Hematopoietic multipotent progenitor cell treated with erythropoietin and hydrocortisone succinate and interleukin-3 and kit ligand, for 6 days (in vitro differentiated cells): ENCODE data around the gene RPE65.
"Not testable (repeated sequence)": the region's sequence is repeated elsewhere in the genome, so short reads cannot be mapped to it uniquely, and the experiment has no call there.

Source experiments
- DNase-seq: peaks from one replicate; pipeline ENCODE4 v3.0.0-alpha.2; 2015

Gene RPE65

GRCh38 chr1:68449901-68450300 lies at the start of gene RPE65:
Gene RPE65 (minus strand): TSS chr1:68449954. CDS start chr1:68449905, 49 bp downstream.
- DNase-seq = no peak

- DNase-seq = no peak
Observed at GRCh38 chr1:68497358-68497698, 47.6 kb upstream of the RPE65 start.

- DNase-seq = peak; percentile 97
Observed at GRCh38 chr1:68496680-68497357, 47.1 kb upstream of the RPE65 start, which contains the start of gene DEPDC1. Gene DEPDC1 (minus strand): TSS chr1:68497082. CDS start chr1:68496999, 83 bp downstream.

- peak; percentile 62 for DNase-seq
Observed at GRCh38 chr1:68495968-68496679, 46.4 kb upstream of the RPE65 start.

GRCh38 chr1:68495532-68495931 lies 45.8 kb upstream of the RPE65 start:
- DNase-seq = peak; percentile 37

GRCh38 chr1:68493193-68493592 lies 43.4 kb upstream of the RPE65 start:
- DNase-seq = no peak

GRCh38 chr1:68492255-68492654 lies 42.5 kb upstream of the RPE65 start:
- DNase-seq = not testable (repeated sequence)

GRCh38 chr1:68490046-68490651 lies 40.4 kb upstream of the RPE65 start:
- no peak for DNase-seq

- no peak for DNase-seq
Observed at GRCh38 chr1:68485431-68486022, 35.8 kb upstream of the RPE65 start.

GRCh38 chr1:68484618-68485017 lies 34.9 kb upstream of the RPE65 start:
- no peak for DNase-seq

- DNase-seq = no peak
Observed at GRCh38 chr1:68481041-68481440, 31.3 kb upstream of the RPE65 start.

- DNase-seq = no peak
Observed at GRCh38 chr1:68479501-68479900, 29.7 kb upstream of the RPE65 start.

- no peak for DNase-seq
Observed at GRCh38 chr1:68478662-68479061, 28.9 kb upstream of the RPE65 start.

- DNase-seq = not testable (repeated sequence)
Observed at GRCh38 chr1:68476626-68477025, 26.9 kb upstream of the RPE65 start.

GRCh38 chr1:68473060-68473459 lies 23.3 kb upstream of the RPE65 start:
- no peak for DNase-seq

- DNase-seq = peak; percentile 38
Observed at GRCh38 chr1:68470388-68470970, 20.7 kb upstream of the RPE65 start.

GRCh38 chr1:68464891-68465290 lies 15.1 kb upstream of the RPE65 start:
- DNase-seq = no peak

GRCh38 chr1:68460935-68461334 lies 11.2 kb upstream of the RPE65 start:
- DNase-seq = no peak

GRCh38 chr1:68459796-68460195 lies 10.0 kb upstream of the RPE65 start:
- DNase-seq = no peak

- no peak for DNase-seq
Observed at GRCh38 chr1:68459091-68459490, 9.3 kb upstream of the RPE65 start.

- DNase-seq = no peak
Observed at GRCh38 chr1:68456202-68456601, 6.4 kb upstream of the RPE65 start.

- DNase-seq = no peak
Observed at GRCh38 chr1:68454534-68454933, 4.8 kb upstream of the RPE65 start.

GRCh38 chr1:68453060-68453670 lies 3.4 kb upstream of the RPE65 start:
- DNase-seq = no peak
